CD4-positive, alpha-beta T cell treated with Interleukin-6 for 4 hours (primary cell): ENCODE data around the gene FADS2.
"Not testable (repeated sequence)": the region's sequence is repeated elsewhere in the genome, so short reads cannot be mapped to it uniquely, and the experiment has no call there.

Experiments used
- DNase-seq: peaks from one replicate; pipeline ENCODE4 v3.0.0-alpha.2; 2020; ENCODE audit warnings: mixed read lengths

Gene FADS2

DNA sequence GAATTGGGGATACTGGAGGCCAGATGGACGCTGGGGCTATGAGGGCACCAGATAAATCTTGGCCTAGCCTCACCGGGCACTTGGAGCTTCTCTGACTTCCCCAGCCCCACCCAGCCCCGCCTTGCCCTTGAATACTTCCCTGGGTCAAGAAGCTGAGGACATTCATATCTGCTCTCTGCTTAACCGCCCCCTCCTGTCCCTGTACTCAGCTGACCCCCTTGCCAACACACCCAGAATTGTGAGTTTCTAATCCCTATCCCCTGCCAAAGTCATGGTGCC lies 41.3 kb downstream of the FADS2 start:
- DNase-seq, result no peak

DNA sequence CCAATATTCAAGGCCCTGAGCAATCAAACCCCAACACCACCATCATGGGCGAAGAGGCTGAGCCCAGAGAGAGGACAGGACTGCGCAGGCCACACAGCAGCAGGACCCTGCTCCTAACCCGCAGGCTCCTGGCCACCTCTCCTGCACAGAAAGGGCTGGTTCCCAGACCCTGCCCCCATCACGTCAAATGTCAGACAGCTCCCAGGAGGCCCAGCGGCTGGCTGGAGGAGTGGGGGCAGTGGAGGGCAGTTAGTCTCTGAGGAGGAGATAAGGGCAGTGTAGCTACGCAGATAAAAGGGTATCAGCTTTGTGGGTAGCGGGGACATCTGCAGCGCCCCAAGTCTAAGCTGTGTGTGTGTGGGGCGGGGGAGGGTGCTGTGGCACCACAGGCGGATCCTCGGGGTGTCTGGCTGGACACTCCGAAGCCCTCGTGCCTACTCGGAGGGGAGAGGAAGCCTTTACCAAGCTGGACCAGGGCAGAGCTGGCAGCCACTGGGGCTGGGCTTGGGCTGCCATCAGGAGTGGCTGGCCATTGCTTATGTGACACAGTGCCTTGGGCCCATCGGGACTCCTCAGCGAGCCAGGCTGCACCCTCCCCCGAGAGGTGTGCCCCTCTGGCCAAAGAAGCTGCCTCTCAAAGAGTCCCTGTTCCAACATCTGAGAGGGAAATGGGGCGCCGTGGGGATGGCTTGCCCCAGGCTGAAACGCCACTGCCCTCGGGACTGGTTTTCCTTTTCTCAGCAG lies 41.8 kb downstream of the FADS2 start:
- no peak for DNase-seq

DNA sequence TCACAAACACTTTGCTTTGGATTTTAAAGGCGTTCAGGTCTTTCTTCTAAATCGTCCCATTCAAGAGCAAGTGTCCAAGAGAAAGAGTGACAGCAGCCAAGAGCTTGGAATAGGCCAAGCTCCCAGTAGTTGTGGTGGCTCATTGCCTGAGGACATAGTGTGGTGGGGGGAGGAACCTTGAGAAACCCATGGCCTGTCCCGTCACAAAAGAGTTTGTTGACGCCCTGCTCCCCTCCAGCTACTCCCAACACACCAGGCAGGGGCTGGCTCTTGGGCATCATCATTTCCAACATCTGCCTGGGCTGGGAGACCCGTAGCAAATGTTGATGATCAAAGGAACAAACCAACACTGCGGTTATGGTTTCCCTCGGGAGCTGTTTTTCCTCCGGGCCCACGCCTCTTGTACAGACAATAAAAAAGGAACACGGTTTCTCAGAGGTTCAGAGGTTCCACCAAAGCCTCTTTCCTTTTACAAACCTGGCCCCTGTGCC lies 42.5 kb downstream of the FADS2 start:
- no peak for DNase-seq

DNA sequence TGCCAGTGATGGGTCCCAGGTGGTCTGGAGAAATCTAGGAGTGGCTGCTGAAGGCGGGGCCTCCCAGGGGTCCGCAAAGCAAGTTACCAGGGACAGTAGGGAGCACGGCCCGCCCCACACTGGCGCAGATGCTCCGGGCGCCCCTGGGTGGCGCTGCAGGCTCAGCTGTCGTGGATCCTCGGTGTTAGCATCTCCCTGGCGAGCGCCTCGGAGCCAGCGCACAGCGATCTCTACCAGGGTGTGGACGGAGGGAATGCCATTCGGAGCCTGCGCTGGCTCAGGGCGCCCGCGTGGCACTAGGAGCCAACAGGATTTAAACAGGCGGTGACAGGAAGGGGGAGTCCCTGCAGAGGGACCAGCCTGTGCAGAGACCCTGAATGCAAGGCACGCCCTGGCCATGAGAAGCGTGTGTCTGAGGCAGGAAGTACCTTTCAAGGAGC lies 43.1 kb downstream of the FADS2 start:
- DNase-seq, result peak; percentile 67

DNA sequence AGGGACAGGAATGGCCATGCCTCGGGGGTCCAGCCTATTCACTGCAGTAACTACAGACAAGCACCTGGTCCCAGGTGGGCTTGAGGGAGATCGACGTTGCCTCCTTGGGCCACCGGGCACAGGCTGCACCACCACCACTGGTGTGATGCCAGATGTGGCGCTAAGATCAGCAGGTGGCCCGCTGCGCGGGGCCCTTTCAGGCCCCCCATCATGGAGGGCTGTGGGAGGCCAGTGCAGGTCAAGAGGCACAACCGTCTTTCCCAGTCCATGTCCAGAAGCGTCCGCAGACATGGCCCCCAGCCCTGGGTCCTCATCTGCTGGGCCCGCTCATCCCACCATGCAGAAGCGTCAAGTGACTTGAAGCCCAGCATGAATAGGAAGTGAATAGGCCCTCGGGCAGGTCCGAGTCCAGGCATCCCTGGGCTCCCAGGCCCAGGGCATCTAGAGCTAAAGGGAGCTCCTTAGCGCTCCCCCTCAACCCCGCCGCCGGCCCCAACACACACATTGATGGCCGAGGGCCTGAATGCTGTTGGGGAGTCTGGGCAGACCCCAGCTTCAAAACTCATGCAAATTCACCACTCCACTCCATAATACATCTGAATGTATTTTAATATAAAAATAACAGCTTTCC lies 45.0 kb downstream of the FADS2 start:
- DNase-seq, result no peak

DNA sequence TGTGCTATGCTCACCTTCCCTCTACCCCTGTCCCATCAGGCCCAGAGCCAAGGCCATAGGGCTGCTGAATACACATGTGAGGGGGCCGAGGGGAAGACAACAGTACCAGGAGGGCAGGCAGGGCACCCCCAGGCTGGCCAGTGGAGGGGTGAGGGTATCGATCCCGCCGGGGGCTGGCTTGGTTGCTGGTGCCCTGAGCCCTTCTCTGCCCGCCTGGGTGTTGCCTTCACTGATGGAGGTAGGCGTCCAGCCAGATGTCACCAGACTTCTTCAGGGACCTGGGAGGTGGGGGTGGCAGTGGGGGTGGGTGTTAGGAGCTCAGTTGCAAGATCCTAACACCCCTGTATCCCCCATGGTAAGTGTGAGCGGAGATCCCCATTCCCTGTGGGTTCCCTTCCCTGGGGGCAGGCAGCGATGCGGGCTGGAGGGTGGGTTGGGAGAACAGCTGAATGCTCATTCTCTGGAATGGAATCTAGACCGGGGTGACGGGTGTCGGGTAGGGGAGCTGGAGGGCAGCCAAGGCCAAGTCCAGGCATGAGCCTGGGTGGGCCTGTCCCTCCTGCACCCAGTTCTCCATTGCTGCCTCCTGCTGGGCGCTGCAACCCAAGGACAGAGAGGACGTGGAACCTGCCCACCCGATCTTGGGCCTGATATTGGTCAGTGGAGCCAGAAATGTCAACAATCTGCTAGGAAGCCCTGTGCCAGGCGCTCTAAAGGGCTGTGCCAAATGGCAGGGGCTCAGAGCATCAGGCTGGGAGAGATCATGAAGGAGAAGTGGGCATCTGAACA lies 45.7 kb downstream of the FADS2 start:
- DNase-seq, result no peak

DNA sequence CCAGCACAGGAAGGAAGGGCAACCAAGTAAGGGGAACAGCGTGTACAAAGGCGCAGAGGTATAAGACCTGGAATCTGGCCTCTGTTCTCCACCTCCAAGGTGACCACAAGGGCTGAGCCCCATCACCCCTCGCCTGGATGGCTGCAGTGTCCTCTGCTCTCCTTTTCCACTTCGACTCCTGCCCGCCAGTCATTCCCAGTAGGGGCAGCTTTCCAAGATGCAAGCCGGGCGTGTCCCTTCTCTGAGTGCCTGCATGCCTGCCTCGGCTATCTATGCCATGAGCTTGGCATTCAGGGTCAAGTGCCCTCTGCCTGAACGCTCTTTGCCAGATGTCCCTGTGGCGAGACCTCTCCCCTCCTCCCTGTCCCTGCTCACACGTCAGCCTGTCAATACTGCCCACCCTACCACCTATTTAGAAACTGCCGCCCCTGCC lies 46.3 kb downstream of the FADS2 start:
- no peak for DNase-seq

DNA sequence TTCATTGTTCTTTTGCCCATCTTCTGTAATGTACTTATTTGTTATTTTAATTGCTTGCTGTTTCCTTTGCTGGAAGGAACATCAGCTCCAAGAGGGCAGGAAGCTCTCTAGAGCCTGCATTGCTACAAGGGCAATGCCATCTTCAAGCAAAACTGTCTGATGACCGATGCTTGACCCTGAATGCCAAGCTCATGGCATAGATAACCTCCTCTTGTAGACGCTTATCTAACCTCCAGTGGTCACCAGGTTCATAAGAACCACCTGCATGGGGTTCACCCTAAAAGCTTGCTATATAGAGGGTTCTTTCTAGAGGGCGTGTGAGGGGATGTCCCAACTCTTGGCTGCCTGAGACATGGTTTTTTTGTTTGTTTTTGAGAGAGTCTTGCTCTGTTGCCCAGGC lies 46.8 kb downstream of the FADS2 start:
- no peak for DNase-seq

DNA sequence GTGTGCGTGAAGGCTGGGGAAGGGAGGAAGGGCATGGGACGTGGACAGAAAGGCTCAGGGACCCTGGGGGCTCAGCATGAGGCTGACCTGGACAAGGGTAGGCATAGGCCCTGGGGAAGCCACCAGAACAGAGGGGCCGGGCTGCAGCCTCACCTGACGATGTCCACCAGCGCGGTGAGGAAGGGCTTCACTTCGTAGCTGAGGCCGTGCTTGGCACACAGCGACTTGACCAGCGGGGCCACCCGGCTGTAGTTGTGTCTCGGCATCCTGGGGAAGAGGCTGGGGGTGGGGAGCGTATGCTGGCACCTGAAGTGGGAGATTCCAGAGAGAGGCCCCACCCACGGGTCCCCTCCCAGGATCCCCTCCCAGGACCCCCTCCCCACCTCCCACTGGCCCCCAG lies 47.6 kb downstream of the FADS2 start:
- DNase-seq, result no peak

DNA sequence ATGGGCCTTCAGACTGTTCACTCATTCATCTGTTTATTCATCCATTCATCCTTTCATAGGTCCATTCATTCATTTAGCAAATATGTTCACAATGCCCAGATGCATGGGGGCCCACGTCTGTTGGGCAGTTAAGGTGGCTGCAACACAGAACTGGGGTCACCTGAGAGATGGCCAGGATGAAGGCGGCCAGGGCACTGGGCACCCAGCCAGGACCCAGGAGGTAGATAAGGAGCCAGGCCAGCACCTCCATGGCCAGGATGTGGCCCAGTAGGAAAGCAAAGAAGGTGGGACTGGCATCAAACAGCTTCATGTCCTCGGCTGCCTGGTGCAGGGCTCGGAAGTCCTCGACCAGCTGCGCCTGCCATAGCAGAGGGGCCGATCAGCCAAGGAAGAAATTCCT lies 51.1 kb downstream of the FADS2 start:
- DNase-seq, result no peak

DNA sequence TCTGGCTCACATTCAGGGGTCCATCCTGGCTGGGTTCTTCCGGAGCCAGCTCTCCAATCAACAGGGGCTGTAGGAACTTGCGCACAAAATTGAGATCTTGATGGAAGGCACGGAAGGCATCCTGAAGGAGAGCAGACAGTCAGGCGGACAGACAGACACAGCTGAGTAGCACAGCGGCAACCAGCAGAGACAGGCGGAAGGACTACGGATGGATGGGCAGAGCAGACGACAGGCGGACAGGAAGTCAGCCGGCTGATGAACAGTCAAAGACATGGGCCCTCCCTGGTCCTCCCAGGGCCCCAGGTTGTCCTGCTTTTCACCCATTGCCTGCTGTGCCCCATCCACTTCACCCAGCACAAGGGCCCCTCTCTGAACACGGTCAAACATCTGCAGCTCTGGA lies 51.9 kb downstream of the FADS2 start:
- no peak for DNase-seq

DNA sequence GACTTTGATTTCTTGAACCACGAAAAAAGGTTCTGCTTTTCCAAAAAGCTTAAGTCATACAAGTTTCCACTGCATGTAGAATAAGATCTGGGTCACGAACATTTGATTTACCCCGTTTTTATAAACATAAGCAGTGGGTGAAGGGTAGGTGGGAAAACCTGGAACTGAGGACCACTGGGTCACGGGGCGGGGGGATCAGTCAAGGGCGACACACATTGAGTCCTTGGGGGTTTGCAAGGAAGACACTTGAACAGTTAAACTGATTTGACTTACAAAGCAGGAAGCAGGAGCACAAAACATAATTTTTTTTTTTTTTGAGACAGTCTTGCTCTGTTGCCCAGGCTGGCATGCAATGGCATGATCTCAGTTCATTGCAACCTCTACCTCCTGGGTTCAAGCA lies 52.4 kb downstream of the FADS2 start:
- no peak for DNase-seq

DNA sequence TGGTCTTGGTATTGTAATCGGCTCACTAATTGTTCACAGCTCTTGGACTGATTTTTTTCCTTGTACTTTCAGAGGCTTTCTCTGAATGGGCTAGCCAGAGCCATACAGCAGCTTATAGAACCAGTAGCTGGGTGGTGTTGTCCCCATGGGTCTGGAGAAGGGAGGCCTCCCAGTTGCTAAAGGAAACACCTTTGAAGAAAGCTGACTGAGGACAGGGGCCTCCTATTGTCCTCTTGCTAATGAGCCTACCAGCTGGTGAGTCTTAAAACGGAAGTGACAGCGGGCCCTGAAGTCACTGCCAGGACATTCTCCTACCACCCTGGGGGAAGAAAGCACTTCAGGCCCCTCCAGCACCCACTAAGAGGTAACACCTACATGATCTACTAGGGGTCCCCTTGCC lies 53.3 kb downstream of the FADS2 start:
- no peak for DNase-seq

DNA sequence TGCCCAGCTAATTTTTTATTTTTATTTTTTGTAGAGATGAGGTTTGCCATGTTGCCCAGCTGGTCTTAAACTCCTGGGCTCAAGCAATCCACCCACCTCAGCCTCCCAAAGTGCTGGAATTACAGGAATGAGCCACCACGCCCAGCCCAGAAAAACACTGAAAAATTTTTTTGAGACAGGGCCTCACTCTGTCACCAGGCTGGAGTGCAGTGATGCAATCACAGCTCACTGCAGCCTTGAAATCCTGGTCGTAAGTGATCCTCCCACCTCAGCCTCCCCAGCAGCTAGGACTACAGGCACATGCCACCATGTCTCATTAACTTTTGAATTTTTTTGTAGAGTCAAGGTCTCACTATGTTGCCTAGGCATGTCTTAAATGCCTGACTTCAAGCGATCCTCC lies 54.2 kb downstream of the FADS2 start:
- not testable (repeated sequence) for DNase-seq

DNA sequence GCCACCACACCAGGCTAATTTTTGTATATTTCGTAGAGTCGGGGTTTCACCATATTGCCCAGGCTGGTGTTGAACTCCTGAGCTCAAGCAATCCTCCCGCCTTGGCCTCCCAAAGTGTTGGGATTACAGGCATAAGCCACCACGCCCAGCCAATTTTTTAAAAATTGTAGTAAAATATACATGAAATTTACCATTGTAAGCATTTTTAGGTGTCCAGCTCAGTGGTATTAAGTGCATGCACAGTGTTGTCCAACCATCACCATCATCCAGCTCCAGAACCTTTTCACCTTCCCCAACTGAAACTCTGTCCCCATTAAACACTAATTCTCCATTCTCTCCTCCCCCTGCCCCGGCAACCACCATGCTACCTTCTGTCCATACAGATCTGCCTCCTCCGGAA lies 54.8 kb downstream of the FADS2 start:
- no peak for DNase-seq

DNA sequence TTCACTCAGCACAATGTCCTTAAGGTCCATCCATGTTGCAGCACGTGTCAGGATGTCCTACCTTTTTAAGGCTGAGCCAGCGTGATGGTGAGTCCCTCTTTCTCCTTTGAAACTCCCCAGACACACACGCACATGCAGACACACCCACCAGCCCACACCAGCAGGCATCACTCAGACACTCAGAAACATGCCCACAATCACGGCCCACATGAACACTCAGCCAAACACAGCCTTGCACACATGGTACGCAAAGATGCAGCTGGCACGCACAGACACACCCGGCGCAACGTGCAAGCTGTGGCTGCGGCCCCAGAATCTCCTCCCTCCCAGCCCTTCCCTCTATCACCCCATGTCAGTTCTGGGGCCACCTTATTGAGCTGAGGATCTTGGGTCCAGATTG lies 55.2 kb downstream of the FADS2 start:
- no peak for DNase-seq

DNA sequence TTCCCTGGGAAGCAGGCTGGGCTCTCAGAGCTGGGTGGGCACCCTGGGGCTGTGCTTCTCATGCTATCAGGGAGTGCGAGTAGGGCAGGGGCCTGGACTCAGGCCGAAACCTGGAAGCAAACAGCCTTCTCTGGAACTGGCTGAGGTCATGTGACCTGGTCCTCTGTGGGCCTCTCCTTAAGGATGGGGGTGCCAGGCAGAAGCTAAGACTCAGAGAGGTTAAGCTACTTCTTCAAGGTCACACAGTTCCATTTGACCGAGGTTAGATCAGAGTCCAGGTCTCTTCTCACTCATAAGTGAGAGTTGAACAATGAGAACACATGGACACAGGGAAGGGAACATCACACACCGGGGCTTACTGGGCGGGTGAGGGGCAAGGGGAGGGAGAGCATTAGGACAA lies 55.8 kb downstream of the FADS2 start:
- no peak for DNase-seq

DNA sequence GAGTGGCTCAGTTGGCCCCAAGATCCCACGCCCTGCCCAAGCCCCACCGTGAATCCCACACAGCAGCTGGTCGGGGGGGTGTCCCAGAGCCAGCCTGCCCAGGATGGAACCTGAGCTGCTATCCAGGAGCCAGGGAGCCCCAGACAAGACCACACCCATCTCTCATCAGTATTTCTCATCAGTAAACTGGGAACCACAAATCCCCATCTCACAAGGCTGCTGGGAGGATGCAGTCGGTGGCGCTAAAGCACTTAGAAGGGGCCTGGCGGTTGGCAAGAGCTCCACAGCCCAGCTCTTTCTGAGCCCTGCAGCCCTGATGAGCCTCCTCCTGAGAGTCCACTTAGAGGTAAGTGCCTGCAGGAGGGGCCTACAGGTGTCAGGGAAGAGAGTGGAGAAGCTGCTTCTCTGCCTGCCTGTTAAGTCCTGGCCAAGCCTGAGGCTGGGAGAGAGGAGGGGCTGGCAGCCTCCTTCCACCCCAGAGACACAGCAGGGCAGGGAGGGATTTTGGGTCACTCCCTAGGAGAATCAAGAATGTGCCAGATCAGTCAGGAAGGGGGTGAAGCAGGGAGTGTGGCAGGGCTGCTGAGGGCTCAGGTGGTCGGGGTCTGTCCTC lies 57.2 kb downstream of the FADS2 start:
- DNase-seq, result no peak

DNA sequence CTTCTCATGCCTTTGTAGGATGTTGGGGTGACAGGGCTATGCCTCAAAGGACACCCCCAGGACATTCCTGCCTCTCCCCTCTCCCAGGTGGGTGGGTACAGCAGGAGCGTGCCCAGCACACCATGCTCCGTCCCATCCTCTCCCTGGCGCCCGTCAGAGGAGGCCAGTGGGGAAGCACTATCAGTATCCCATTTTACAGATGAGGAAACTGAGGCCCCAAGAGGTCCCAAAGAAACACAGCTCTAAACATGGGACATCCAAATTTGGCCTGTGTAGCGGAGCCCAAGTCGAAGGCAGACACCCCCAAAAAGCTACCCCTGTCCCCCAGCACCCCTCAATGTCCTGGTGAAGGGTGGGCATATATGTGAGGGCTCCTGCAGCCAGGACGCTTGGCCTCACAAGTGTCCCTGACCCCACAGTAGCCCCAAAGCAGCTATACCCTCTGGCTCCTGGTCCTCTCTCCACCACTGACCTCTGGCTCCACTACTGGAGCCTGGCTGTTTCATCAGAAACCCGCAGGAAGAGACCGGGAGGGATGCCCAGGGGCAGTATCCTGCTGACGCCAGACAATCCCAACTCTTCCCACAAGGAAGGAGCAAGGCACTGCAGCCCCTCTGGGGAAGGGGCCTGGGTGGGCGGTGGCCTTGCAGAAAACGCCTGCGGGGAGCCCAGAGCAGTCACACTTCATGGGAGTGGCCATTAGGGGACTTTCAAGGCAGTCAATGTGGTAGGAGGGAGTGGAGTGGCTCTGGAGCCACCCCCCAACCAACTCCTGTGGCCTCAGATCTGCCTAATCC lies 57.9 kb downstream of the FADS2 start:
- DNase-seq, result no peak

DNA sequence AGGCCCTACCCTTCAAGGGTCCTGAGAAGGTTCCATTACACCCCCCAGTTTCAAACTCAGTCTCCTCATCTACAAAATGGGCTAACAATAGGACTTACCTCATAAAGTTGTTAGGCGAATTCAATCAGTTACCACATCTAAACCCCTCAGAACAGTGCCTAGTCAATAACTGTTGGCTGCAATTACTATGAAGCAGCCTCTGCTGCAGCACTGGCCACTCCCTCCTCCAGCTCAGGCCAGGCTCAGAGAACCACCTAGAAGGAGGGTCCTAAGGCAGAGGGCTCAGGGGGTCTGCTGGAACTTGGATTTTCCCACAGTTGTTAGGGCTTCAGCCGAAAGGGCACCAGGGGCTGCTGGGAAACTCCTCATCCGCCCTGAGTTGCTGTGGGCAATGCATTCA lies 58.5 kb downstream of the FADS2 start:
- DNase-seq, result no peak

DNA sequence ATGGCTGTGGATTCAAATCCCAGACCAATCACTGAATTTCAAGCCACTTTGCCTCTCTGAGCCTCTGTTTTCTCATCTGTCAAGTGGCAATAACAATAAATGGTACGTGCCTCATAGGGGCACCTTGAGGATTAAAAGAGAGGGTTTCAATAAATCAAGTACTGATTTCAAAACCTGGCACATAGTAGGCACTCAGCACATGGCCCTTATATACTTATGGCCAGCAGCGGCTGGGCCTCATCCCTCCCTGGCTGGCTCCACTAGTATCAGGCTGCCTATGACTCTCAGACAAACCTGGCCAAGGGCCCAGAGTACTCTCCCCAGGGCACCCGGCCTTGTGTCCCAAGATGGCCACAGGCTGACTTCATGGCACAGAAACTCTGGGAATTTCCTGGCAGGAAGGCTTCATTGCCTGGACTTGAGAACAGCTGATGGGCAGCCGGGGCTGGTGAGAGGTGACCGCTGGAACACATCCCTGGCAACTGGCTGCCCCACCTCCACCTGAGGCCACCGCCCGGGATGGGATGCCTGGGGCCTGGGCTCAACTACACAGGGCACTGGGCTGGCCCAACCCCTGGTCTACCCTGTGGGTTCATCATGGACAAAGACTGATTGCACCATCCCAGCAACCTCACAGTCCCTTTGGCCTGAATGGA lies 59.9 kb downstream of the FADS2 start:
- no peak for DNase-seq

DNA sequence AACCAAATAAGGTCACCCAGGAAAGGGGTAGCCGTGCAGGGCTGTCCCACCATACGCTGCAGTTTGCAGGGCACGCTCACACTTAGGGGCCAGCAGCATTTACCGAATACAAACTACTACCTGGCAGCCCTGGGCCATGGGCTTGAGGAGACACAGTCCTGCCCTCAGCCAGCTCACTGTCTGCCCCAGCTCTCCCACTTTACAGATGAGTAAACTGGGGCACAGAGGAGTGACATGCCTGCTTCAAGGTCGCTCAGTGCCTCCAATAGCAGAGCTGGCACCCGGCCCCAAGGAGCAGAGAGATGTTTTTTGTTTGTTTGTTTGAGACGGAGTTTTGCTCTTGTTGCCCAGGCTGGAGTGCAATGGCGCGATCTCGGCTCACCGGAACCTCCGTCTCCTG lies 60.5 kb downstream of the FADS2 start:
- no peak for DNase-seq
